HG03175 (cell line): ENCODE results near the gene MYO1D.
A peak's percentile ranks its signal among the peaks of the same experiment; 100 is the strongest.

Source experiments
- ATAC-seq: cut with Tn5 transposase; IDR thresholded peaks from one replicate; pipeline ENCODE4 v1.9.1; 2021; ENCODE audit warnings: mild to moderate bottlenecking, moderate library complexity; ENCODE audit not compliant: unreplicated experiment

Gene MYO1D

DNA sequence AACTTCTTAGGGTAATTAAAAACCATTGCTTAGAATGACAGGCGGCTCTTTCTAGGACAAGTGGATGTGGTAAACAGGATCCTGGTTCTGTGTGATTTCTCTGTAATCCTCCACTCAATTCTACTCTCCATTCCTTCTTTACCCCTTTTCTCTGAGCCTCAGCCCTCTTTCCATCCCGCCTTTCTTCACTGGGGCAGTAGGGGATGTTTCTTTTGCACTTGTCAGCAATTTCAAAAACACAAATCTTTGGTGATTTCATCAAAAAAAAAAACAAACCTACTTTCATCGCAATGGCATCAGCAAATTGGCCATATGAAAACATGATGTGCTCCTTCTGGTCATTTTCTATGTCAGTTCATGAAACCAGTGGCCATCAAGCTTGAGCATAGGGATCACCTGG, 285.5 kb downstream of the MYO1D start:
- no peak for ATAC-seq

DNA sequence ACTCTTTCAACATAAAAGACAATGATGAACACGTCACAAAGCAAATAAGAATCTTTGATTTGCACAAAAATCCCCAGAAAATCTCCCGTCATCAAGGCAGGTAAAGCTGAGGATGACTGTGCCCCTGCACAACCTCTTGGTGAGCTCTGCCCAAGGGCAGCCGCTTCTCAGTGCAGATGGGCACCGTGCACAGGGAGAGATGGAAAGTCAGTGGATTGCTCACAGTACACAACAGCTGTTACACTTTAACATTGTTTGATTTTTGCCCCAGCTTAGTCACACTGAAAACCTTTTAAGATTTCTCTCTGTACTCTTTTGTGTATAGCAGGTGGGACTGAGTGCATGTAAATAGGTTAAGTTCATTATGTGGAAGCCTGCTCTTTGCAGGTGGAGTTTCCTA, 285.9 kb downstream of the MYO1D start:
- ATAC-seq: no peak

DNA sequence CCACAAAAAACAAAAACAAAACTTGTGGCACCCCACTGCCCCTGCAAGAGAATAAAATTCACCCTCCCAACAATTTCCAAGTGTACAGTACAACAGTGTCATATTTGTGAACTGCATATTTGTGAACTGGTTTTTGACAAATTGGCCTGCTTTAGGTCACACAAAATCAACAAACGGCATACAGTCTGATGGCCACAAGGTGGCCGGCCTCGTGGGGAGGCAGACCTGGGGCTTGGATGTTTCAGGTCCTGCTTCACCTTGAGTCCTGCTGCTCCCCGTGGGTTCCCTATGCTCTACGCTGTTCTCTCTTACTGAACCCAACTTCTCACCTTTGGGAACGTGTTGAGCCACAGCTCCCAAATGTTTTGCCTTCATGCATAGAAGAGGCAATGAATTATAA, 287.9 kb downstream of the MYO1D start:
- no peak for ATAC-seq

DNA sequence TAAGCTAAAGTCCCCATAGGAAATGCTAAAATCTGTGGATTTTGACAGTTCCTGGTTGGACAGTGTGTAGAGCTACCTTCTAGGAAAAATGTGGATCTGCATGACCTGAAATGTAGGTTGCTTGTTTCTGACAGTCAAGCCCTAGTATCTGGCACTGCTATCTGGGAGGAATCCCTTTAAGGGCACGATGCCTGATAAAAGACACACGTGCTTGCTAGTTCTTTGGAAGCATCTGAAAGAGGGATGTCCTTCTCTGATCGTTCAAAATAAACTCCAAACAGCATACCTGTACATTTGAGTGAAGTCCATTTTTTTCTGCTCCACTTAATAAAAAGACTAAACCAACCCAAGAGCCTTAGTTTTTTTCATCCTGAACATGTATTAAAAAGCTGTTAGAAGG, 288.8 kb downstream of the MYO1D start:
- ATAC-seq: no peak

DNA sequence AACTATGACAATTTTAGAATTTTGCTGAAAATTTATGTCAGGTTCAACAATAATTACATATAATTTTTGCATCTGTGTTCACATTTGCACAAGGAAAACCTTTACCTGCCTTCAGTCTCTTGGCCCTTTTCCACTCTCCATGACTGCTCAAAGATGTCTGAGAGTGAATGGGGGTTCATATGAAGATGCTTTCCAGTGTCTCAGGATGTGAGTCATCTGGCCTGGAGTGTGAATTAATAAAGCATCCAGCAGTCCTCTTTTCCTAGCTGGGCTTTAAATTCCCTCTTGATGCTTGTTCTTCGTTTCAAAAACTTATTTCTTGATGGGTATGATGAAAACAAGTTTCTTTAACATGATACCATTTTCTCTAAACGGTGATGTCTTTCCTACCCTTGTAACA, 290.3 kb downstream of the MYO1D start:
- no peak for ATAC-seq

DNA sequence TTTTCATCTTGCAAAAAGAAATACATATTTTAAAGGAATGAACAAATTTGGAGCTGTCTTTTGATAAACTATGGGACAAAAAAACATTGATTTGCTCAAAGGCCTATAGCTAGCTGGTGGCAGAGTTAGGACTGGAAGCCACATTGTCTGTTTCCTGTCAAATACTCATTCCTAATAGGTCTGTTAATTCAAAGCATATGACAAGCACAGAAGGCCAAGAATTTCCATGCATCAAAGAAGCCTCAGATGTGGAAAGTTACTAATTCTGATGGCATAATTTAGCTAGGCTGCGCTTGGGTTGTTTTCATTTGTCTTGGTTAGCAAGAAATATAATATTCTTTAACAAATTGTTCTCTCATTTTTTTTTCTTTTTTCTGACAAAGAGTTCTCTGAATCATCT, 292.1 kb downstream of the MYO1D start:
- ATAC-seq: no peak

DNA sequence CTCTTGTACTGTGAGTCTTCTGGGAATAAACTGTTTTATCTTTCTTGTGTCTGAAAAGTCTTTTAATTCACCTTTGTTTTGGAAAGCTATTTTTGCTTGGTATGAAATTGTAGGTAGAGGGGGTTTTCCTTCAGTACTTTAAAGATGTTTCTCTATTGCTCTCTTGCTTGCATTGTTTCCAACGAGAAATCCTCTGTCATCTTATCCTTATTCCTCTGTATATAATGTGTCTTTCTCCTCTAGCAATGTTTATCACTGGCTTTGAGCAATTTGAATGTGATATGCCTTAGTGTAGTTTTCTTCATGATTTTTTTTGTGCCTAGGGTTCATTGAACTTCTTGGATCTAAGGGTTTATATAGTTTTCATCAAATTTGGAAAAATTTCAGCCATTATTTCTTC, 293.9 kb downstream of the MYO1D start:
- ATAC-seq: no peak

DNA sequence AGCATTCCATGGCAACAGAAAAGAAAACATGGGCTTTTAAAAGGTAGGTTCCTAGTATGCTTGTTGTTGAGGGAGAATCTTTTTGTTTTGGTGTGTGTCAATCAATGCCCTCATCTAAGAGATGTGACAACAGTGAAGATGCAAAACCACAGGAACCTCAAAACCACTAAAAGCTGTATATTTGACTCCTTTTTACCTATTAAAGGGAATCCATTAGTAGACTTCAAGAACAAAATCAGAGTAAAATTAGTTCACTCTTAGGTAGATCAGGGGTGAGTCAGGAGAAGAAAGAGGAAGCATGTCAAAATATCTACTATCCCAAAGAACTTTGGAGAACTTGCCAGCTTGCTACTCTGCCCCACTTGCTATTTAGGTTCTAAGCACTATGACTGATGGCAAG, 301.1 kb downstream of the MYO1D start:
- no peak for ATAC-seq

DNA sequence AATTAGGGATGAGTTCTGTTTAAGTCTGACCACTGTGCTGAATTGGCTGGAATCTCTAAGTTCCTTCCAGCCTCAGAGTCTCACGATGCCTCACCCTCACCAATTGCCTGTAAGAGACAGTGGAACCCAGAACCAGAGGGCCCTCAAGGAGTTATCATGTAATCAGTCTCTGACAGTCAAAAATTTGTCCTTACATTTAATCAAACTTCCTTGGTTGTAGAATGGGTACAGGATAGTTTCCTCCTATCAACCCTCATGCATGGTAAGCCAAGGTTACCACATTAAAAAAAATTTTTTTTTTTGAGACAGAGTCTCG, 306.9 kb downstream of the MYO1D start:
- ATAC-seq: no peak

DNA sequence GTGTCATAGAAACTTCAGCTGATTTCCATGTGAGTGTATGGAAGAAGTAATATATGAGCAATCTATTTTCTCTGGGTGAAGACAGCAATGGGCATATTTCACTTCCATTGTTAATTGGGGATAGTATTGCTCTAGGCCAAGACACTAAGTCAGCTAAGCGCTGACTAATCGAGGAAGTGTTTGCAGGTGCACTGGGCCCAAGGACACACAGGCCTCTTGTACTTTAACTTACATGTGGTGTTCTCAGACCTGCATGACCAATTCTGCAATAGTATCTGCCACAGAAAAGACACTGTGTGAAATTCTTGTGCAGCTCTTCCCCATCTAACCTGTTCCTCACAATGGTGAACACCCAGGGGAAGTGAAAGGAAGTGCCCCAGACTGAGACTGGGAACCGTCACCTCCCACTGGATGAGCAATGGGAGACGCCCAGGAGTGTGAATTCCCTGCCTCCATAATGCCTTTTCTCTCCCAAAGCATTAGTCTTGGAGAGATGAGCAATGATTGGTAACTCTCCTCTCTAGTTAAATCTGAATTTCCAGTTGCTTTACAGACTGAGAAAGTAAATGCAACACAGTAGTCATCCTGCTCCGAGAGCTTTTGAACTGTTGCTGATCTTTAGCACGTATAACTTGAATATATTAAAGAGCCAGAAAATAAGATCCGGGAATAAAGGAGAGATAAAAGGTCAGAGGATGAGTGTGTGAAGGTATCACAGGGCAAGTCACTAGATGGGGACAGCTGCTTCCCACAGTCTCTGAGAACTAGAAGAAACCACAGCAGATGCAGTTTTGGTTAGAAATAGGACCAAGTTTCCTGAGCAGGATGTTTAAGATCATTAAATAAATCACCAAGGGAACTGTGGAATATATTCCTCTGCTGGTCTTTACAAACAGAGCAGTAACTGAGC, 307.5 kb downstream of the MYO1D start:
- peak; percentile 78 for ATAC-seq

DNA sequence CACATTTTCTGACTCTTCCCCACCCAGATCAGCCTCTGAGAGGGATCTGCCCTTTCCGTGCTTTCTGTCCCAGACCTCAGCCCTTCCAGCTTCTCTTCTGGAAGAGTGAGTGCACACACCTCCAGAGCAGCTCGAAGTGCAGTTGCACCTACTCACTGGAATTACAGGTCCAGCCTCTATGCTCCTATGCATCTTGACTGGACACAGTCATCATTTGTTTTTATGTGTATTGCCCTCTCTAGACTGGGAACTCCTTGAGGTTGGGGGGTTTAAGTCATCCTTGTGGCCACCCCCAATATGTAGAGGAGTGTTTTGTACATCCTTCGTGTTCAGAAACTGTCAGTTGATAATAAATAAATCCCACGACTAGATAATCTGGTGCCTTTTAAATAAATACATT, 308.2 kb downstream of the MYO1D start:
- no peak for ATAC-seq

DNA sequence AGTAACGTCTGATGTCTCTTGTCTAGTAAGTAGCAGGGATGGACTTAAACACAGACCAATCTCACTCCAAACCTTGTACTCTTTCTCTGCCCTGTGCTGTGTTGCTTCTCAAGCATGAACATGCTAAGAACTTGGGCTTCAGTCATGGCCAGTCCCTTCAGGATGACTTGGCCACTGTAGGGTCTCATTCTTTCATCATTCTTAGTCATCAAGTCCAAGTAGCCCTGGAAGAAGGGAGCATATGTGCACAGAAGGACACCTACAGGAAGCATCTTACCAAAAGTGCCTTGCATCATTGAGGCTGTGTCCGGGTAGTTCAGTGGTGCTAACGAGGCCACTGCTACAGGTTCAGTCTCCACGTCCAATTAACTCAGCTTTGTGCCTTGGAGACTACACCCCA, 309.4 kb downstream of the MYO1D start:
- ATAC-seq: no peak

DNA sequence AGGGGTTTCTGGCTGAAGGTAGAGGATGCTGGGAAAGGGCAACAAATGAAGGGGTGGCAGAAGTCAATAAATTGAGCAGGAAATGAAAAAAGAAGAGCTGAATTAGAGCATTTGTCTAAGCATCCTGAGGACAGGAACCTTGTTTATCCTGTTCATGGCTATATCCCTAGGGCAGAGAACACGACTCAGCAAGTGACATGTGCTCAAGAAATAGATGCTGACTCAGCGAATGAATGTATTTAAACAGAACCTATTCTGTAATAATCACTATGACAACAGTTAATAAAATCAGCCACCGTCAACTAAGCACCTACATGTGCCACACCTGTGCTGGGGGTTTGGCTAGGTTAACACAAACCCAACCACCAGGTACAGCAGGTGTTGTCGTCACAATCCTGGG, 309.8 kb downstream of the MYO1D start:
- no peak for ATAC-seq

DNA sequence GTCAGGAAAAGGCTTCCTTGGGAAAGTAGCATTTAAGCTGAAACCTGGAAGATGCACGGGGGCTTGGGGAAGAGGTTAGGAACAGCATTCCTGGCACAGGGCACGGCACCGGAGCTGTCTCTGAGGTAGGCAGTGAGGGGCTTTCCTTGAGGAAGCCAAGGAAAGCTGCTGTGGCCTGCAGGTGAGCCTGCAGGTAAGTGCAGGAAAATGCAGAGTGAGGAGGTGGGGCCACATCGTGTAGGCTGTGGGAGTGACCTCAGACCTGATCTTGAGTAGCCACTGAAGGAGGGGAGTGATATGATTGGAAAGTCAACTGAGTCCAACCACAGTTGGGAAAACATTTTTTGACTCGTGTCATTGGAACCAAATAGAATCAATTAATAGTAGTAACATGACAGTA, 310.6 kb downstream of the MYO1D start:
- ATAC-seq: no peak

DNA sequence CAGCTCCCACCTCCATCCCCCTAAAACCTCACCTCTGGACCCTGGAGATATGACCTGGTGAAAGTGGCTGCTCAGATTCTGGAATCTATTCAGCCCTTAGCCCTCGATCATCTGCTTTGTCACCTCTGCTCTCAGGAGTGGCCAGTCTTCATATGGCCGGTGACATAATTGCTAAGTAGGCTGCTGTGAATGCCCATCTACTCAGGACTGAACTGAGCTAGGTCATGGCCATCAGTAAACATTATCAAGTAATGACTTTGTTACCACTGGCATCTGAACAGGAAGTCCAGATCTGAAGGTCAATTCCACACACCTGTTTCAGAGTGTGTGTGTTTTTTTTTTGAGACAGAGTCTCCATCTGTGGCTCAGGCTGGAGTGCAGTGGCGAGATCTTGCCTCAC, 311.5 kb downstream of the MYO1D start:
- no peak for ATAC-seq

DNA sequence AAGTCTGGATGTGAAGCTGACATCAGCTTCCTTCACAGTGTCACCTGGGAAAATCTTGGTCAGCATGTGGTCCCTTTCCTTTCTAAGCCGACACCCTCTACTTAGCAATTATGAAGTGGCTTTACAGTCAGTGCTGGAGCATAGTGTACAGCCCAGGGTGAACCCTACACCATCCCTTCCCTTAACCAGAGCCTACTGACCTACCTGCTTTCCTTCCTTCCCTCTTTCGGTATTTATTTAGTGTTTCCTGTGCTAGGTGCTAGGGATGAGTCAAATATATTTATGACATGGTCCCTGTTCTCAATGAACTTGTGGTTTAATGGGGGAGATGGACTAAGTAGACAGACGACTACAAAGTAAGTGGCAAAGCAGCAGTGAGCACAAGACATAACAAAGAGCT, 312.6 kb downstream of the MYO1D start:
- ATAC-seq: no peak

DNA sequence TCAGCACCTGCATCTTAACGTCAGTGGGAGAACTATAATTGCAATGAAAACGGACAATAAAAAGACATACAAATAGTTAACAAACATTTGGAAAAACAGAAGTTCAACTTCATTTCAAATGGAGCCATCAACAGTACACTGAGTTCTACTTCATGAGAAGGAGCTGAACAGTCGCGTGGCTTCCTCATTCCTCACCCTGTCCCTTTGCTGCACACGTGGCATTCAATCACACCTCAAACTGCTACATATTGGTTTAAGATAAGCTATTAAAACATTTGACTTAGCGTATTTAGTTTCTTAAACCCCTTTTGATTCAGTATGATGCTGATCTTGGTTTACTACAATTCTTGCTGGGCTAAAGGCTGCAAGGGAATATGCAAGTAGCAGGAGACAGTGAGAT, 313.3 kb downstream of the MYO1D start:
- no peak for ATAC-seq

DNA sequence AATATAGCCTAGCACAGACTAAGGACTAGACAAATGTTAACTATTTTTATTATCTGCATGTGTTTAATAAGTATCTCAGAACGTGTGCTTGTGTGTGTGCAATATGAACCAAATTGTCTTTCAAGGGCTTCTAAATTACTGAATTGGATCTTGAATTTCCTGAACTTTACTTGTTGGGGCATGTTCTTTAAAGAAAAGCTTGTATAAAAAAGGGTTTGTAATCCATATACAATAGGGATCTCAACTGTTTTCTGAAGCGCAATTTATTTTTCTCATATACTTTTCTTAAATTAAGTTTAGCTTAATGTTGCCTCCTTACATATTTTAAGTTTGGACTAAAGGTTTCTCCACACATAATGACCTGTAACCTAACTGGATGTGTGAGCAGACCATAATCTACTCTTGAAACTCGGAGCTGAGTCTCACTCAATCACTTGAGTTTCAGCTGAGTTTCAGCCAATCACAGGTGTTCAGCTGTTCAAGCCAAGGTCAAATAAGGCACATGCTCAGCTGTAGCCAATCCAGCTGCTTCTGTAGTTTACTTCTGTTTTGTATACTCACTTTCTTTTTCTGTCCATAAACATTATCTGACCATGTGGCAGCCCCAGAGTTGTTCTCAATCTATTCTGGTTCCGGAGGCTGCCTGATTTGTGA, 317.8 kb downstream of the MYO1D start:
- peak; percentile 92 for ATAC-seq

DNA sequence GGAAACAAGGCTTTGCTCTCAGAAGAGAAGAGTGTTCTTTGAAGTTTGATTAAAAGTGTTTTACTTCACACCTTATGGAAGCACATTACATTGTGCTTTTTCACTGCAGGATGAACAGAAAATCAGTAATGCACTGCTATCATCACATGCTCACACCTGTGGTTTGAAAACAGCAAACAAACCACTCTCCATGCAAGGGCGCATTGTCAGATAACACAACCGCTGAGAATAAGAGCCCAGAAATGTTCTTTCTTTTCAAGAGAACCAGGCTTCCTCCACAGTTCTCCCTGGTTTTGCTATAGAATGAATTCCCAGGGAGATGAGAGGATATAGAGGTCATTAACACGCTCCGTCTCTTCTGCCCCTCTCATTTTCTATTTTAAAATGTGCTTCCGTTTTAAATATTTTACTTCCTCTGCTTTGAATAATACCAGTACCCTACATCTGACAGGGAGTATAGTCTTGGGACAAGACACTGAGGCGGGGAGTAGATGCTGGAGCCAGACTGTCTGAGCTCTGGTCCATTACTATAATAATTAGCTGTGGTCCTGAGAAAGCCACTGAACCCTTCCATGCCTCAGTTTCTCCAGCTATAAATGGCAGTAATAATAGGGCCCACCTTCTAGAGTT, 318.5 kb downstream of the MYO1D start:
- ATAC-seq: no peak

DNA sequence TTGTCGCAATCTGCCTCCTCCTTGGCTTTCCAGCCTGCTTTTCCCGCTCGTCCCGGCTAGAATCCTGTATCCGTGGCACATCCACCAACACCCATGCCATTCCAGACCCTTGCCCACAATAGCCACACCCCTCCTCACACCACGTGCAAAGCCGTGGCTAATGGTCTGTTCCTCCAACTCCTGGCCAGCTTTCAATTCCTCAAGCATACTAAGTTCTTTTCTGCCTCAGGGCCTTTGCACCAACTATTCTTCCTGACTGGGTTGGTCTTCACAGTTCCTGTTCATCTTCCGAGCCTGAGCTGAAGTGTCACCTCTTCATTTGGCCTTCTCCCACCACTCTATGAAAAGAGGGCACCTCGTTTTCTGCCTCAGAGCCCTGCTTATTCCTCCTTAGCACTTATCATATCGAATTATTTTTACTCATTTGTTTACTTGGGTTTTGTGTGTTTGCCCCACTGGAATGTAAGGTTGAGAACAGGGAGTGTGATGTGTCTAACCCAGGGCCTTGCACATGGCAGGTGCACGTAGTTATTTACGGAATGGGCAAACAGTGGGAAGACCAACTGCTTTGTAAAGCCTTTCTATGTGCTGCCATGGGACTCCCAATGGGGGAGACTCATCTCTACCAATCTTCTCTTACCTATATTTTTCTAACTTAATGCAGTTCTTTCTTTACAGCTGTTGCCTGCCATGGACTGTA, 321.2 kb downstream of the MYO1D start:
- no peak for ATAC-seq

DNA sequence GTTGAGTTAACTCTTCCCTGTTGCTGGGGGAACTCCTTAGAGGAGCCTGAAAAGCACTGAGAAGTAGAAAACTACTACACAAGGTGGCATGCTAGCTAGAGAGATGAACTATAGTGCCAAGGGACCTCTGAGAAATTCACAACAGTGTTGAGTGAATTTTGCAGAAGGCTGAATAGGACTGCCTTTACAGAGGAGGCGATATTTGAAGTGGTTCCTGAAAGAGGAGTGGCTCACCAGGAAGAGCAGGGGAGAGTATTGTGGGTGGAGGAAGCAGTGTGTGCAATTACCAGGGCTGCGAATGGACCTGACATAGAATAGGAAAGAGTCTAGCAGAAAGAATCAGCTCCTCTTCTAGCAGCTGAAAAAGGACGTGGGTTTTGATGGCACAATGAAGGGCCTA, 323.8 kb downstream of the MYO1D start:
- no peak for ATAC-seq

DNA sequence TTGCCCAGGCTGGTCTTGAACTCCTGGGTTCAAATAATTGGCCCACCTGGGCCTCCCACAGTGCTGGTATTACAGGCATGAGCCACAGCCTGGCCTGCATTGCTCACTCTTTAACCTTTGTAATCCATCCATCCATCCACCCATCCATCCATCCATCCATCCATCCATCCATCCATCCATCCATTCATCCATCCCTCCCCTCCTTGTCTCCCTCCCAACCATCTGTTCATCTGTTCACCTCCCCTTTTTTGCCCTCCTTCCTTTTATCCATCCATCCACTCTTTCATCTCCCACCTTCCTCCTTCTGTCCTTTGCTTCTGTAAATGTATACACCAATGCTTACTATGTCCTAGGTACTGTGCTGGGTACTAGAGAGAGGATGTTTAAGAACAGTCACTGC, 324.6 kb downstream of the MYO1D start:
- ATAC-seq: no peak
